ENCODE measurements around the gene DOCK2.
"Not testable (repeated sequence)": the region's sequence is repeated elsewhere in the genome, so short reads cannot be mapped to it uniquely, and the experiment has no call there.

Gene DOCK2

GRCh38 chr5:169706758-169707450 is 69.8 kb downstream of the DOCK2 start:
- Histone ChIP-seq H3K36me3 (ENCODE audit: insufficient read depth, low read length) (no peaks in the 10 kb centered on the region), H3K4me1 (ENCODE audit: insufficient read depth, low read length) (no peaks in the 10 kb centered on the region)

GRCh38 chr5:169707686-169708085 is 70.6 kb downstream of the DOCK2 start:
- H3K9me3 ChIP-seq (ENCODE audit: control insufficient read depth, insufficient read depth, low read length) = no peaks in the 10 kb centered on the region
- no peaks in the 10 kb centered on the region for H3K4me1 ChIP-seq (ENCODE audit: insufficient read depth, low read length)
- H3K36me3 ChIP-seq (ENCODE audit: insufficient read depth, low read length) = no peaks in the 10 kb centered on the region
- no peak overlapping the region for H3K9ac ChIP-seq (ENCODE audit: low read depth, low read length)

More at GRCh38 chr5:169706758-169707450, 69.8 kb downstream of the DOCK2 start:
- H3K9me3 ChIP-seq (ENCODE audit: control insufficient read depth, insufficient read depth, low read length) = no peaks in the 10 kb centered on the region
- H3K9ac ChIP-seq (ENCODE audit: low read depth, low read length) = no peak overlapping the region

- no peaks in the 10 kb centered on the region for H3K4me1 ChIP-seq (ENCODE audit: insufficient read depth, low read length)
- H3K9me3 ChIP-seq (ENCODE audit: control insufficient read depth, insufficient read depth, low read length) = no peaks in the 10 kb centered on the region
- no peak overlapping the region for H3K9ac ChIP-seq (ENCODE audit: low read depth, low read length)
- H3K36me3 ChIP-seq (ENCODE audit: insufficient read depth, low read length) = no peaks in the 10 kb centered on the region
These were observed 73.6 kb downstream of the DOCK2 start for GRCh38 chr5:169710675-169711074.

GRCh38 chr5:169711551-169712225 is 74.6 kb downstream of the DOCK2 start:
- H3K9me3 ChIP-seq (ENCODE audit: control insufficient read depth, insufficient read depth, low read length) = no peaks in the 10 kb centered on the region
- no peaks in the 10 kb centered on the region for H3K36me3 ChIP-seq (ENCODE audit: insufficient read depth, low read length)
- H3K9ac ChIP-seq (ENCODE audit: low read depth, low read length) = no peak overlapping the region
- H3K4me1 ChIP-seq (ENCODE audit: insufficient read depth, low read length) = no peaks in the 10 kb centered on the region

GRCh38 chr5:169712428-169712827 is 75.4 kb downstream of the DOCK2 start:
- peaks cover 3% of the 10 kb centered on the region; the same call in 1 of the 2 replicates for H3K36me3 ChIP-seq (ENCODE audit: insufficient read depth, low read length)
- no peak overlapping the region for H3K9ac ChIP-seq (ENCODE audit: low read depth, low read length)
- H3K4me1 ChIP-seq (ENCODE audit: insufficient read depth, low read length) = no peaks in the 10 kb centered on the region
- H3K9me3 ChIP-seq (ENCODE audit: control insufficient read depth, insufficient read depth, low read length) = no peaks in the 10 kb centered on the region

- Histone ChIP-seq H3K36me3 (ENCODE audit: insufficient read depth, low read length) (peaks cover 4% of the 10 kb centered on the region; the same call in 1 of the 2 replicates), H3K9ac (ENCODE audit: low read depth, low read length) (no peak overlapping the region), H3K9me3 (ENCODE audit: control insufficient read depth, insufficient read depth, low read length) (no peaks in the 10 kb centered on the region), H3K4me1 (ENCODE audit: insufficient read depth, low read length) (no peaks in the 10 kb centered on the region)
These were observed 79.2 kb downstream of the DOCK2 start for GRCh38 chr5:169716287-169716686.

GRCh38 chr5:169717288-169717687 is 80.2 kb downstream of the DOCK2 start:
- H3K36me3 ChIP-seq (ENCODE audit: insufficient read depth, low read length) = peaks cover 4% of the 10 kb centered on the region; the same call in 1 of the 2 replicates
- H3K9ac ChIP-seq (ENCODE audit: low read depth, low read length) = no peak overlapping the region
- H3K9me3 ChIP-seq (ENCODE audit: control insufficient read depth, insufficient read depth, low read length) = peaks cover 6% of the 10 kb centered on the region; the same call in 1 of the 2 replicates
- H3K4me1 ChIP-seq (ENCODE audit: insufficient read depth, low read length) = no peaks in the 10 kb centered on the region

- H3K4me1 ChIP-seq (ENCODE audit: insufficient read depth, low read length) = no peaks in the 10 kb centered on the region
- H3K9me3 ChIP-seq (ENCODE audit: control insufficient read depth, insufficient read depth, low read length) = peaks cover 6% of the 10 kb centered on the region; the same call in 1 of the 2 replicates
- peaks cover 4% of the 10 kb centered on the region; the same call in 1 of the 2 replicates for H3K36me3 ChIP-seq (ENCODE audit: insufficient read depth, low read length)
- H3K9ac ChIP-seq (ENCODE audit: low read depth, low read length) = no peak overlapping the region
These were observed 82.6 kb downstream of the DOCK2 start for GRCh38 chr5:169719360-169720314.

GRCh38 chr5:169721771-169722170 is 84.7 kb downstream of the DOCK2 start:
- peaks cover 6% of the 10 kb centered on the region; the same call in 1 of the 2 replicates for H3K9me3 ChIP-seq (ENCODE audit: control insufficient read depth, insufficient read depth, low read length)
- peaks cover 4% of the 10 kb centered on the region; the same call in 1 of the 2 replicates for H3K36me3 ChIP-seq (ENCODE audit: insufficient read depth, low read length)
- no peaks in the 10 kb centered on the region for H3K4me1 ChIP-seq (ENCODE audit: insufficient read depth, low read length)
- H3K9ac ChIP-seq (ENCODE audit: low read depth, low read length) = no peak overlapping the region

GRCh38 chr5:169723103-169723831 is 86.2 kb downstream of the DOCK2 start:
- H3K36me3 ChIP-seq (ENCODE audit: insufficient read depth, low read length) = no peaks in the 10 kb centered on the region
- H3K9me3 ChIP-seq (ENCODE audit: control insufficient read depth, insufficient read depth, low read length) = peaks cover 6% of the 10 kb centered on the region; the same call in 1 of the 2 replicates
- no peak overlapping the region for H3K9ac ChIP-seq (ENCODE audit: low read depth, low read length)
- no peaks in the 10 kb centered on the region for H3K4me1 ChIP-seq (ENCODE audit: insufficient read depth, low read length)

GRCh38 chr5:169724303-169725087 is 87.4 kb downstream of the DOCK2 start:
- peaks cover 6% of the 10 kb centered on the region; the same call in 1 of the 2 replicates for H3K9me3 ChIP-seq (ENCODE audit: control insufficient read depth, insufficient read depth, low read length)
- no peaks in the 10 kb centered on the region for H3K4me1 ChIP-seq (ENCODE audit: insufficient read depth, low read length)
- H3K36me3 ChIP-seq (ENCODE audit: insufficient read depth, low read length) = no peaks in the 10 kb centered on the region
- H3K9ac ChIP-seq (ENCODE audit: low read depth, low read length) = no peak overlapping the region

GRCh38 chr5:169725665-169726064 is 88.6 kb downstream of the DOCK2 start:
- not testable (repeated sequence) for H3K9ac ChIP-seq (ENCODE audit: low read depth, low read length); H3K9me3 ChIP-seq (ENCODE audit: control insufficient read depth, insufficient read depth, low read length); H3K36me3 ChIP-seq (ENCODE audit: insufficient read depth, low read length); H3K4me1 ChIP-seq (ENCODE audit: insufficient read depth, low read length)

GRCh38 chr5:169728418-169728817 is 91.3 kb downstream of the DOCK2 start:
- Histone ChIP-seq H3K4me1 (ENCODE audit: insufficient read depth, low read length) (no peaks in the 10 kb centered on the region), H3K9ac (ENCODE audit: low read depth, low read length) (no peak overlapping the region), H3K36me3 (ENCODE audit: insufficient read depth, low read length) (no peaks in the 10 kb centered on the region), H3K9me3 (ENCODE audit: control insufficient read depth, insufficient read depth, low read length) (no peaks in the 10 kb centered on the region)
